ENCODE measurements around the gene VEGFB.

The VEGFB gene

DNA sequence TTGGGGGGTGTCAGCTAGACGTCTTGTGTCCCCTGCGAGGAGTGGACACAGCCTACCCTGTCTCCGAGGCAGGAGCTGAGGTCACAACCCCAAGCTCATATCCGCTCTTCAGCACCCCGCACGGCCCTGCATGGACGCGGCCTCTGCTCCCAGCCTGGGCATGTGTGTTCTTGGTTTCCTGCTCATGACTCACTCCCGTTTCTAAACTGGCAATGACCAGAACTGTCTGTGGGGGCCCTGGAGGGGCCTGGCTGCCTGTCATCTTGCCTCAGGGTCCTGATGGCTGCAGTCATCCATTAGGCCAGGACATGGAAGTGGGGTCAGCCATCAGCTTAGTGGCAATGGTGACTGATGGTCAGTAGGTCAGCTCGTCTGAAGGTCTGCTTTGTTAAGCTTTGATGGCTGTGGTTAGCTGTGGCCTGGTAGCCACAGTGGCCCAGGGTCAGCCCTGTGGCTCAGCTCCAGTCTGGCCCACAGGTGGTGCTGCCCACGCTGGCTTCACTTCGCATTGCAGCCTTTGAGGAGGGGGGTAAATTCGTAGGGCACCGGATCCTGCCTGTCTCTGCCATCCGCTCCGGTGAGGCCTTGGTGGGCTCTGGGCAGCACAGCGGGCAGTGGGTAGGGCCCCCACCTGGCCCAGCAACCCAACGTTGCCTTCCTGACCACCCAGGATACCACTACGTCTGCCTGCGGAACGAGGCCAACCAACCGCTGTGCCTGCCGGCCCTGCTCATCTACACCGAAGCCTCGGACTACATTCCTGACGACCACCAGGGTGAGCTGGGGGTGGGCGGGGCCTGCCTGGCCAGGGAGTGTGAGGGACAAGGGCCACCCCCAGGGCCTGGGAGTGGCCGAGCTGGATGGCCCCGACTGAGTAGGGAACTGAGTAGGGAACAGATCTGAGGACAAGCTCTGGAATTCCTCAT is 28.9 kb downstream of the VEGFB start:
- no peak for DNase-seq

- no peak for DNase-seq
Observed at GRCh38 chr11:64263947-64264317, 29.5 kb downstream of the VEGFB start.

- no peak for DNase-seq
Observed at GRCh38 chr11:64264371-64264852, 30.0 kb downstream of the VEGFB start.

GRCh38 chr11:64265176-64266160 is 31.1 kb downstream of the VEGFB start:
- DNase-seq: no peak

GRCh38 chr11:64266339-64266738 is 32.0 kb downstream of the VEGFB start:
- DNase-seq: no peak

DNA sequence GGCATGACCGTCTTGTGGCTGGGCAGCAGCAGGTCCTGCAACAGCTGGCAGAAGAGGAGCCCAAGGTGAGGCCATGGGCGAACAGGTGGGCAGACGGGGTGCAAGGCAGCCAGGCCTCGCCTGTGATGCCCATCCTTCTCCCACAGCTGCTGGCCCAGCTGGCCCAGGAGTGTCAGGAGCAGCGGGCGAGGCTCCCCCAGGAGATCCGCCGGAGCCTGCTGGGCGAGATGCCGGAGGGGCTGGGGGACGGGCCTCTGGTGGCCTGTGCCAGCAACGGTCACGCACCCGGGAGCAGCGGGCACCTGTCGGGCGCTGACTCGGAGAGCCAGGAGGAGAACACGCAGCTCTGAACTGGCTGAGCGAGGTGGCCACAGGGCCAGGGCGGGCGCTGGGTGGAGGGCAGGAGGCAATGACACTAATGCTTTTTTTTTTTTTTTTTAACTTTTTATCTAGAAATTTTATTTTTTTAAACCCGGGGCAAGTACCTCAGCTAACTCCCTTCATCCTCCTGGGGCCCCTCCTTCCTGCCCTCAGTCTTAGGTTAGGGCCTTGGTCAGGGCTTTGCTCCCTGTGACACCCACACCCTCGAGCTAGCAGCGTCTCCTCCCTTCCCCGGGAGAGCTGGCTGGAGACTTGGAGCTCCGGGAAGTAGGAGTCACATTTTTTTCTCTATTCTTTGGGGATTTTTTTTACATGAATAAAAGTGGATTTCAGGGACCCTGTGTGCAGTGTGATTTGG is 33.0 kb downstream of the VEGFB start:
- peak; percentile 46 for DNase-seq

DNA sequence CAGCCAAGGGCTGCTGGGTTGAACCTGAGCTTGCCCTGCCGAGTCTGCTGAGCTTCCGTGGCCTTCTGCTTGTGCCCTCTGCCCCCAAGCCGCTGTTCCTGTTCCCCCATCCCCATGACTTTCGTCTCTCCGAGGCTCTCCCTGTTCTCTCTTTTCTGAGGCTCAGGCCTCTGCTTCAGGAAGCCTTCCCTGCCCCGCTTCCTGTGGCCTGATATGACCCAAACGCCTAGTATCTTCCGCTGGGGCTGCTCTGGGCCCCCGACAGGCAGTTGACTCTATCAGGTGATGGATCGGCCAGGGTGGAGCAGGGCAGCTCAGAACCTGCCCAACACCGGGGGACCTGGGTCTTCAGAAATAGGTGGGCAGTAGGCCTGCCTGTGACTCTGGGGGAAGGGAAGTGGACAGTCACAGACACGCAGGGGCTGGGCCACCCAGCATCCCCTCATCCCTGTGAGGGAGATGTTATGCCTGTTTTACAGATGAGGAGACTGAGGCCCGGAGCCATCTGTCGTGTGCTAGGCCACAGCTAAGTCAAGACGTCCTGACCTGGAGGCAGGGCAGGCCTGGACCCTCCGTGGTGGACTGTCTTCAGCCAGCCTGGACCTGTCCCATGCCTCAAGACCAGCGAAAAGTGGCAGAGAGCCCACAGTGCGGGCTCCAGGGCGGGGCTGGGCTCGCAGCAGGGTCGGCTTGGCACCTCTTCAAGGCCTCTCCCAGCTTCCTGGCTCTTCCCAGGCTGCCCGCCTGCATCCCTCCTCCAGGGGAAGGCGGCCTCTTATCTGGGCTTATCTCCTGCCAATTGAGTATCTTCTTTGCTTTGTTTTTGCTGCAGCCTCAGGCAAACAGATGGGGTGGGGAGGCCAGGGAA is 33.9 kb downstream of the VEGFB start:
- no peak for DNase-seq

DNA sequence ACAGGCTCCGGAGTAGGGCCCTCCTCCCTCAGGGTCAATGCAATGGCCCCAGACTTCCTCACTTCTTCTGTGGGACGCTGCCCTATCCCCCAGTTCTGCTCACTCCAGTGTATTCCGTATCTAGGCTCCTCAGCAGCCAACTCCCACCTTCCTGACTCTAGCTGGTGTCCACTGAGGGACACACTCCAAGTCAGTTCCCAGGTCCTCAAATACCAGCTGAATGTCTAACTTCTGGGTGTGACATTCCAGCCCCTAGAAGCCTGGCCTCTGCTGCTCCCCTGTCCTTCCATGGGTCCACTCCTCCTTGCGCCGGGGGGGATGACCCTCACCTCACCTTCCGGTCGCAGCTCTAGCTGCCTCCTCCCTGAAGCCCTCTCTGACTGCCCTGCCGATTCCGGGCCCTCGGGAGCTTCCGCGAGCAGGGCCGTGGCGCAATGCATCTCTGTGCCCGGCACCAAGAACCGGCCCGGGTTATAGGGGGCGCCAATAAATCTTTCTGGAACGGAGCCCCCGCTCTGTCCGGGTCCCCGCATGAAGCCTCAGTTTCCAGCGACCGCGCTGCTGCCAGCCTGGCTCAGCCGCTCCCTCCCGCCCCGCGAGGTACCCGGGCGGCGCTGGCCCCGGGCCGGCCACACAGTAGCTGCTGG is 34.6 kb downstream of the VEGFB start:
- no peak for DNase-seq

GRCh38 chr11:64269540-64270220 is 35.3 kb downstream of the VEGFB start:
- DNase-seq: peak; percentile 100

- DNase-seq: no peak
Observed at GRCh38 chr11:64275031-64275800, 40.8 kb downstream of the VEGFB start.

DNA sequence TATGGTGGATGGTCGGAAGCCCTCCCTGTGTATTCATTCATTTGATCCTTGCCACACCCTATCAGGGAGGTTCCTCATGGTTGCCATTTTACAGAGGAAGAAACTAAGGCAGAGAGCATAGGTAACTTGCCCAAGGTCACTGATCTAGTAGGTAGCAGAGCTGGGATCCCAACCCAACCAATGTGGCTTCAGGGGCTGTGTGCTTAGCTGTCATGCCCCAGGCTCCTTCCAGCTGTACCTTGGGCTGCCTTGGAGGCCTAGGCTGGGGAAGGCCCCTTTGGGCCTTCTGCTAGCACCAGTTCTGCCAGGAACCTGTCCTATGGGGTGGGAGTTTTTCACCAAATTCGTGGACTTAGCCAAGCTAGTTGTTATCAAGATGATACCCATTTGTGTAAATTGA is 41.5 kb downstream of the VEGFB start:
- no peak for DNase-seq

DNA sequence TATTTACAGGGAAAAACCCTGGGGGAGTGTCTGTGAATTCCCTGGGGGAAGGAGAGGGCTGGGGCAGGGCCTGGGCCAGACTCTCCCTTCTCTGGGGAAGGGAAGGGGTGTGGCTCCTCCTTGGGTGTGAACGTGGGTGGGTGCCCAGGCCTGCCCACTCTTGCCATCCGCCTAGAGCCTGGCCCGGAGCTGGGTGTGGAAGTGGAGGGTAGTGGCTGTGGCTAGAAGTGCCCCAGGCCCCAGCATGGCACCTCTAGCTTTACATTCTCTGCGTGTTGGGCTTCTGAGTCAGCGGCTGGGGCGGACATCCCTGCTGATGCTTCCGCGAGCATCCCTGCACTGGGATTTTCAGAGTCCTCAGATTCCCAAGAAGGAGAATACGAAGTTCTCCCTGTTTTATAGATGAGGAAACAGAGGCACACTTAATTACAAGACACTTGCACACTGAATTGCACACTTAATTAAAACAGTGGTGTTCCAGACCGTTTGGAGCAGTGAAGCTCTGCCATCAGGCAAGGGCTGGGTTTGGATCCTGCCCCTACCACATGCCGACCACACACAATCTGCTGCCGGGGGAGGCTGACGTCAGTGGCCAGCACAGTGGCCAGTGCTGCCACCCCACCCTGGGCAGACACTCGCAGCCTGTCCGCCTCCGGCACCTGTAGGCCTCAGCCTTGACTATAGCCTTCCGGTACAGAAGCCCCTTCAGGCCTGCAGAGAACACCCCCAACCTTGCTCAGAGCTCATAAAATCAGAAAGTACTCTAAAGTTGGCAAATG is 42.5 kb downstream of the VEGFB start:
- DNase-seq: no peak

DNA sequence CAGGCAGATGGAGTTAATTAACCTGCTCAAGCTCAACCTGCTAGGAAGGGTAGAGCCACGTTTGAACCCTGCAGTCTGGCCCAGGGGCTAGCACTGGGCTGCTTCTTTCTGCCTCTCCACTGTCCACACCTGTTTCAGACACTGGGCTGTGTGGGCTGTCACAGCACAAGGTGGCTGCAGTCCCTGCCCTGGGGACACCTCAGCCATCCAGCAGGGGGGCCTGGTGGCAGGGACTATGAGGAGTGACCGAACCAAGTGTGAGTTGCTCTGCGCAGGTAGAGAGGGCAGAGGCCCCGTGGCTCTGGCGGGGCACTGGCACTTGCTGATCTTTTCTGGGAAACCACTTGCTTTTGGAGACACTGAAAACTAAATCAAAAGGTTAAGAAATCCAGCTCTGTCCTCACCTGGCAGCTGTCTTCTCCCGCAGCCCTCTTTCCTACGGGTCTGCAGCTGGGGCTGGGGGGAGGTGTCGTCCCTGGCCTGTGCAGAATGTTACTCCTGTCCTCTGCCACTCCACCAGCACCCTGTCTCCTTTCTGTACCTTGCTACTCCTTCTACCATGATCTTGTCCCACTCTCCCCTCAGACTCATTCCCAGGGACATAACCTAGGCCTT is 44.3 kb downstream of the VEGFB start:
- DNase-seq: no peak

DNA sequence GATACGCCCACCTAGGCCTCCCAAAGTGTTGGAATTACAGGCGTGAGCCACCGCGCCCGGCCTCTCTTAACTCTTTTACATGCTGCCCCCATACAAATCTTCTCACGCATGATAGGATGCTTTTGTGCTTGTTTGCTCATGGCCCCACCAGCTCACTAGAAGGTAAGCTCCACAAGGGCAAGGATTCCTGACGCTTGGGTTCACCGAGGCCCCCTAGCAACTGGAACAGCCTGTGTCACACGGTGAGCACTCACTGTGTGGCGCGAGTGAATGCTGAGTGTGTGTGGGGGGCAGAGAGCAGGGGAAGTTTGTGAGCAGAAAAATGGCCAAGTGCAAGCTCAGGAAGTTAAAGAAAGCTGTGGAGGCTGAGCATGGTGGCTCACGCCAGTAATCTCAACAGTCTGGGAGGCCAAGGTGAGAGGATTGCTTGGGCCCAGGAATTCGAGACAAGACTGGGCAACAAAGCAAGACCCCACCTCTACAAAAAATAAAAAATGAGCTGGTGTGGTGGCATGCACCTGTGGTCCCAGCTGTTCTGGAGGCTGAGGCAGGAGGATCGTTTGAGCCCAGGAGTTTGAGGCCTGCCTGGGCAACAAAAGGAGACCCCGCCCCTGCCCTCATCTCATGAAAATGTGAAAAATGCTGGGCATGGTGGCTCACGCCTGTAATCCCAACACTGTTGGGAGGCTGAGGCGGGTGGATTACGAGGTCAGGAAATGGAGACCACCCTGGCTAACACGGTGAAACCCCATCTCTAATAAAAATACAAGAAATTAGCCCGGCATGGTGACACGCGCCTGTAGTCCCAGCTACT is 47.8 kb downstream of the VEGFB start:
- DNase-seq: no peak

- DNase-seq: no peak
Observed at GRCh38 chr11:64283092-64283491, 48.7 kb downstream of the VEGFB start.

DNA sequence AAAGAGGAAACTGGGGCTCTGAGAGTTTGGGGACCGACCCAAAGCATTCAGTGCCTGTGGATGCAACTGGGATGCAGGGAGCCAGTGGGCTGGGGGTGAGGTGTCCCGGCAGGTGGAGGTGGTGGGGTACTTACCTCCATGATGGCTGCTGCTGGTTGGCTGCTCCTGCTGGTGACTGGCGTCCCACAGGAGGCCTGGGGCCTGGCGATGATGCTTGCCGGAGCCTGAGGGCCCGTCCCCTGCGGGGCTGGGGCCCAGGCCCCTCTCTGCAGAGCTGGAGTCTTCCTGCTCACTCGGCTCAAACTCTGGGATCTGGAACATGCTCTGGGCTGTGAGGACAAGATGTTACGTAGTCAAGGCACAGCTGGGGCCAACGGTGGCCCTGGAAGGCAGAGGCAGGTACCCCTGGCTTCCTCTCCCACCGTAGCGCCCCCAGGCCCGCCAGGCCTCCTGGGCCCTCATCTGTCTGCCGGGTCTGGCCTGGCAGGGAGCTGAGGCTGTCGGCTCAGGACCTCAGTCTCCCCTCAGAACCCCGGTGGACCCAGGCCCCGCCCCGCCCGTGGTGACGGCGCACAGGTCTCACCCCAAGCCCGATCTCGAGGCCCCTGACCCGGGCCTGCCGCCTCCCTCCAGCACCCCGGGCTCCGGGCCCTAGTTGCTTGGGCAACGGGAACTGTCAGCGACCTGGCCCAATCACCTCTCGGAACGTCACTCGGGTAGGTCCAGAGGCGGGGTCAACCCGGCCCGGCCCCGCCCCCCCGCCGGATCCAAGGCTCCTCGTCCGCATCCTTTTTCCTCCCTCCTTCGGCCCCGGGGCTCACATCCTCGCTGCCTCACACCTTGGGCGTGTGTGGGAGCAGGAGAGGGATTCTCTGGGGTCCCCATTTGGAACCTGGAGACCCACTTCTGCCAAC is 49.9 kb downstream of the VEGFB start, which contains the start of gene BAD:
BAD (minus strand) TSS at position 618 of the 914 bp plus-strand sequence; CDS start at position 321, 297 bp downstream.
- DNase-seq: peak; percentile 96
